A549 treated with DMSO at 1 μM for 4 hours (cell line): Measurements from ENCODE around the gene IL12B. TPM values are rescaled to one million over a fixed set of nuclear protein-coding genes. Genes with fewer than 3 reads are reported as not detected.

Experiments
- total RNA-seq: library from RNA; stranded (reverse); fragments of 200-300 nt; extraction: Qiagen RNA extraction; gene quantifications from 5 replicates; pipeline ENCODE4 v1.2.3, GENCODE V29; 2022; ENCODE audit warnings: low read depth

IL12B gene
- 0.05 to 0.08 TPM (median 0.06 TPM) in 3 of 5 replicates, not detected in the others for total RNA-seq

GRCh38 chr5:159330131-159330800 is at the start of gene IL12B:
IL12B (minus strand) TSS chr5:159330487; CDS start chr5:159326782, 3,705 bp downstream.

Other genes with a start within 250 kb of the IL12B start
- 0.91 to 2.0 TPM (median 1.4 TPM) in 5 replicates for gene EBF1, start 230.6 kb downstream of the IL12B start, total RNA-seq
- 131 to 164 TPM (median 139 TPM) in 5 replicates for gene RNF145, start 120.9 kb downstream of the IL12B start, total RNA-seq
- 33.8 to 41.9 TPM (median 34.9 TPM) in 5 replicates for gene UBLCP1, start 67.2 kb downstream of the IL12B start, total RNA-seq